Glomerular visceral epithelial cell (primary cell): ENCODE data around the gene SRXN1.
"Not testable (repeated sequence)": the region's sequence is repeated elsewhere in the genome, so short reads cannot be mapped to it uniquely, and the experiment has no call there.

ENCODE experiments used
- DNase-seq: peaks from one replicate; pipeline ENCODE4 v3.0.0-alpha.2; 2016; ENCODE audit errors: extremely low spot score

SRXN1 gene

DNA sequence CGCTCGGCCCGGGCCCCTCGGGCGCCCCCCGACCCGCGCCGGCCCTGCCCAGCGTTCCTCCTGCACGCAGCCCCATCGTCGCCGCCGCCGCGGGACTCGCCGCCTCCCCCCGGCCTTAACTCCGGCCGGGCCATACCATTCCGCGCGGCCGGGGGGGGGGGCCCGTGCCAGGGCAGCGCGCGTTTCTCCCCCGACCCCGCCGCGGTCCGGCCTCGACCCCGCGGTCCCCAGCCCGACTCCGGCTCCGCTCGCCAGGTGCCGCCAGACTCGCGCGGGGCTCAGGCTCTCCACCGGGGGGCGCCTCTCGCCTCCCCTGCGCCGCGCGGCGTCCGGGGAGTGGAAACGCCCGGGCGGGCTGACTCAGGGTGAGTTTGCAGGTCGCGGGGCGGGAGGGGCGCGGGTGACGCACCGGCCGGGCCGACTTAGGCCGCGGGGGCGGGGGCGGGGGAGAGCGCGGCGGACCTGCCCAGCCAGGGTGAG is at the start of gene SRXN1:
Gene SRXN1, minus strand, starts transcription at position 91 of the 480 bp plus-strand sequence. Its CDS starts 15 bp downstream, at position 76.
- DNase-seq: peak; percentile 95

DNA sequence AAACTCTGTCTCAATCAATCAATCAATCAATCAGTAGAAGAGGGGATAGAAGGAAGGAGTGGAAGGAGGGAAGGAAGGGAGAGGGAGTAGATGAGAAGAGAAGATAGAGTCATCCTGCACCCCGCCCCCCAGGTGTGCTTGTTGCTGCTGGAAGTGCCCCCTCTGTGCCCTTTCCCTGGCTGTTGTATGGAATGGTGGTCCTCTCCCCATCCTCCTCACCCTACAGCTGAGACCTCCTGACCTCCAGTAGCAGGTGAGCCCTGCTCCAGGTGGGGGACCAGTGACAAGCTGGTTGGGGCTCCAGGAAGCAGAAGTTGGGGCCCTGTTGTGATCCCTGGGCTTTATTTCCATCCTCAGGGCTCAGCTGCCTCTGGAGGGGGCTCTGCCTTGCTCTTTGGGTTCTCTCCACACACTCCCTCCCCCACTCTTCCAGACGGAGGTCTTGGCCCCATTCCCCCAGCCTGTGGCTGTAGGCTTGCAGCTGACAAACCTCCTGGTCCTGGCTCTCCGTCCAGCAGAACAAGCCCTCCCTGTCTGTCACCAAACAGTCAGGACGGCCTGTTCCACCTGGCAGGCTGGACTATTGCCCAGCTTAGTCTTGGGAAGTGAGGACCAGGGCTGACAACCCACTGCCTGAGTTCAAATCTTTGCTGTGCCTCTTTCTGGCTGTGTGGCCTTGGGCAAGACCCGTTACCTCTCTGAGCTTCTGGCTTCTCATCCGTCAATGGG is 48.6 kb upstream of the SRXN1 start:
- DNase-seq: no peak

DNA sequence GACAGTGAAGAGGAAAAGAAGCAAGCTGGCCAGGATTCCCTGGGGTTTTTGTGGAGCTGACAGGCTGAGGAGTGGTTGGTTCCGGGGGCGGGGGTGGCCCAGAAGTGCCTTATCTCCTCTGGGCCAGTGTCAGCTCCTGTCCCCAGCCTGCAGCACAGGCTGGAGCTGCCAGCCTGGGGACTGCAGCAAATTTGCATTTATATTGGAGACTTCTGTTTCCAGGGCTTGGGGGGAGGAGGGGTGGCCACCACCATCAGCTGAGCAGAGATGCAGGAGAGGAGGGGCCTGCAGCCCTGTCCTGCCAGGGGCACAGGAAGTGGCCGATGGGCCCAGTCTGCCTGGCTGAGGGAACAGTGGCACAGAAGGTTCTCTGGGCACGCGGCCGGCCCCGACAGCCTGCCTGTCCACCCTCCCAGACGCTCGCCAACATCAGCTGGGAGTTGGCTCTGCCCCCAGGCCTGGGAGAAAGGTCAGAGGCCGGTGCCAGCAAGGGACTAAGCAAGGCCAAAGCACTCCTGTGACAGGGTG is 46.9 kb upstream of the SRXN1 start:
- no peak for DNase-seq

DNA sequence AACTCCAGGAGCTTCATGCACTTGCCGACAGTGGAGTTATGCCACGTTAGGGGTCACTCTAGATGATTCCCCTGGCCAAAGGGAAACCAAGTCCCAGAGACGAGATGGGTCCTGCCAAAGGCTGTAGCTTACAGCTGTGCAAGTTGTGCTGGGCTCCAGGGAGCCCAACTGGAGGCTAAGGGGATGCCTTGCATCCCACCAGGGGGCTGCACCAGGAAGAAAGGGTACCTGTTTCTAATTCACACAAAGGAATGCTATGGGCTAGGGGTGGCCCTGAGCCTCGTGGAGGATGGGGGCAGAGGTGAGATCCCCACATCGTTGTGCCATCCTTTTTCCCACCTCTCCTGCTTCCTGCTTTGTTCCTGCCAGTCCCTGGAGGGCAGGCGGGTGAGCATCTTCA is 46.3 kb upstream of the SRXN1 start:
- no peak for DNase-seq

DNA sequence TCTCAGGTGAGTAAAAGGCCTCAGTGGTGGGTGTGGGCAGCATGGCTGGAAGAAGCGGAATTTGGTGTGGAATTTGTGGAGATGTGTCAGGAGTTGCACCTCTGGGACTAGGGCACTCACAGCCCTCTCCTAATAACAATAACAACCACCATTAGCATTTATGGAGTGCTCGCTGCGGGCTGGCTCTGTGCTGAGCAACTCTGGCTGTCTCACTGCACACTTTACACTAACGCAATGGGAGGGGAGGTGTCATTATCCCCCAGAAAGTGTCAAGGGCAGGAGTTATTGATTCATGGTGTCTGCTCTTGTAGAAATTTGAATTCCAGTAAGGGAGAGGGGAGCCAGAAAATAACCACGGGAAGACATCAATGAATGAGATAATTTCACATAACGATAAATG is 45.3 kb upstream of the SRXN1 start:
- no peak for DNase-seq

DNA sequence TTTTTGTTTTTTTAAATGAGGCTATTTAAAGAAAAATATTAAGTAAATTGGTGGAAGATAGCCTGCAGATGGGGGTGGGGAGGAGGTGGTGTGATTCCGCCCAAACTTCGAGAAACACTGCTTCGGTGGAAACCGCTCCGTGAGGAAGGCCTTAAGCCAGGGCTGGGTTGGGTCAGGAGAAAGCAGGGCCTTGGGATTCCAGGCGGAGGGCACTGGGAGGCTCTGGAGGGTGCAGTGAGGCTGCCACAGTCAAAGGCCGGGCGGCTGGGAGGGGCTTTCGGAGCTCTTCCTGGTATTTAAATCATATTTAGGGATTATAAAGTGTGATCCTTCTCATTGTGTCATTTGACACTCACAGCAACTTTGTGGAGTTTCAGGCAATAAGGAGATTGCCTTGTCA is 44.8 kb upstream of the SRXN1 start:
- no peak for DNase-seq

DNA sequence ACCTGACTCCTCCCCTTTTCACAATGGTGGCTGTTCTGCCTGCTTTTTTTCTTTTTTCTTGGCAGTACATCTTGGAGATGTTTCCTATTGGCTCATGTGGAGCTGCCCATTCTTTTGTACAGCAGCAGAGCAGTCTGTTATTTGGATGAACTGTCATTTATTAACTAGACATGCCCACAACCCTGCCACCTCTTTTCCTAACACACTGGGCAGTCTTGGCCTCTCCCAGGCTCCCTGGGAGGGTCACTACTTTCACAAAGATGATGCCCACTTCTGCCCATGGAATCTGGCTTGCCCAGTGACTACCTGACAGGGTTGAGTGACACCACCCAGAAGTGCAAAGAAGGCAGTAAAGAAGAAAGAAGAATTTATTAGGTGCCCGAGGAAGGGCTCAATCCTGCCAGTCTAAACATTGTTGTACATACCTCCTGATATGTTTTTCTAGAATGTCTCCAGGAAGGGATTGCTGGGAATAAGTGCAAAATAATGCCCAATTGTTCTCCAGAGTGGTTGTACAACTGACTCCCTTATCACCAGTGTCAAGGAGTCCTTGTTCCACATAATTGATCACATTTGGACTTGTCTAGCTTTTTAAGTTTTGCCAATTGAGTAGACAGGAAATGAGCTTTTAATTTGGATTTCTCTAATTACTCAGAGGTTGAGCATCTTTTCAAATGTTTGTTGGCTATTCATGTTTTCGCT is 42.3 kb upstream of the SRXN1 start:
- no peak for DNase-seq

DNA sequence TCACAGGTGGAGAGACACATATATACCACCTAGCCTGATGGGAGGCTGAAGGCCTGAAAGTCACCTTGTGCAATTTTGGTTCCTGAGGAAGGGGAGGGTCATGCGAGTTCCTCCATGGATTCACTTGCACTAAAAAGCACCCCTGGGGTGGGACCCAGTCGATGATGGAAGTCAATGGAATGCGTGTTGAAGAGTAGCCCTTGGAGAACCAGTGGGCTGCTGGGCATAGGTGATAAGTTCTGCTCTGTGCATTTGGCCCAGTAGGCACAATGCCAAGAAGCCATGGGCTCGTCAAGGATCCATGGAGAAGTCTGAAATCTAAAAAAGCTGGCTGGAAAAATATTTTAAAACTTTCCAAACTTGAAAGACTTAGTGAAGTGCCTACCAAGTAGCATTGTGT is 41.5 kb upstream of the SRXN1 start:
- DNase-seq: no peak

DNA sequence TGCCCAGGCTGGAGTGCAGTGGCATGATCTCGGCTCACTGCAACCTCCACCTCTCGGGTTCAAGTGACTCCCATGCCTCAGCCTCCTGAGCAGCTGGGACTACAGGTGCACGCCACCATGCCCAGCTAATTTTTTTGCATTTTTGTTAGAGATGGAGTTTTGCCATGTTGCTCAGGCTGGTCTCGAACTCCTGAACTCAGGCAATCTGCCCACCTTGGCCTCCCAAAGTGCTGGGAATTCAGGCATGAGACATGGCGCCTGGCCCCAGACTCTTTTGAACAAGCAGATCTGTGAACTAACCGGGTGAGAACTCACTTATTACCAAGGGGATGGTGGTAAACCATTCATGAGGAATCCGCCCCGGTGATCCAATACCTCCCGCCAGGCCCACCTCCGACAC is 40.8 kb upstream of the SRXN1 start:
- DNase-seq: not testable (repeated sequence)

DNA sequence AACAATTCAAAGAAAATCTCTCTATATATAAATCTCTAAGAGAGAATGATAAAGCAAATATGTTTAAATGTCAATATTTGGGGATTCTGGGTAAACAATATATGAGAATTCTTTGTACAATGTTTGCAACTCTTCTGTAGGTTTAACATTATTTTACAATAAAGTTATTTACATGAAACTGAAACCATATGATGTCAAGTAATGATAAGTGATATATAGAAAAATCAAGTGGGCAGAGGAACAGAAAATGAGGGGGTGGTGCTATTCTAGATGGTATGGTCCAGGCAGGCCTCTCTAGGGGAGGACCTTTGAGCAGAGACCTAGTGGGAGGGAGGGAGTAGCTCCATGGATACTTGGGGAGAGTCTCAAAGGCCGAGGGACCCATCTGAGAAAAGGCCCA is 39.0 kb upstream of the SRXN1 start:
- no peak for DNase-seq

DNA sequence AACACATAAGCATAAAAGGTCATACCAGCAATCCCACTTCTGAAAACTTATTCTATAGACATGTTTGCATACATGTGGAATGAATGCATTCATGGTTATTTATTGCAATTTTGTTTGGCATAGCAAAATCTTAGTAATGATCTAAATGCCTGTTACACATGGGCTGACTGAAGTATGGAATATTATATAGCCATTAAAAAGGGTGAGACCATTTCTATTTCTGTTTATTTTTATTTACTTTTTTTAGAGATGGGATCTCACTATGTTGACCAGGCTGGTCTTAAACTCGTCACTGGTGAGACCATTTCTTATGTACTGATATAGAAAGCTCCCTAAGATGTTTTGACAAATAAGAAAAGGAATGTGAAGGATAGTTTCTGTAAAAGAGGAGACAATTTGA is 36.9 kb upstream of the SRXN1 start:
- no peak for DNase-seq

DNA sequence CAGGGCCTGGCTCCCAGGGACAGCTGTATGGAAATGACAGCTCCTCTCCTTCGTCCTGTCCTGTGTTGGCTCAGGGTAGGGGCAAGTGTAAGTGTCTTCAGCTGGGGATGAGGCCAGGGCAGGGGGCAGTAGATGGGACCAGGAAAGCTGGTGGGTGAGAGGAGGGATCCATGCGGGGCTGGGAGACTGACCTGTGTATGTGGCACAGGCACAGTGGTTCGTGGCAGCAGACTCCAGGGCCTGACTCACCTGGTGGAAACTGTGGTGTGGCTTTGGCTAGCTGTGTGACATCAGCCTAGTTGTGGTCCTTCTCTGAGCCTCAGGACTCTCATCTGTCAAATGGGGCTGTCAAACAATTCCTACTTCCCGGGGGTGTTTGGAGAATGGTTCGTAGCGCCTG is 36.3 kb upstream of the SRXN1 start:
- no peak for DNase-seq

DNA sequence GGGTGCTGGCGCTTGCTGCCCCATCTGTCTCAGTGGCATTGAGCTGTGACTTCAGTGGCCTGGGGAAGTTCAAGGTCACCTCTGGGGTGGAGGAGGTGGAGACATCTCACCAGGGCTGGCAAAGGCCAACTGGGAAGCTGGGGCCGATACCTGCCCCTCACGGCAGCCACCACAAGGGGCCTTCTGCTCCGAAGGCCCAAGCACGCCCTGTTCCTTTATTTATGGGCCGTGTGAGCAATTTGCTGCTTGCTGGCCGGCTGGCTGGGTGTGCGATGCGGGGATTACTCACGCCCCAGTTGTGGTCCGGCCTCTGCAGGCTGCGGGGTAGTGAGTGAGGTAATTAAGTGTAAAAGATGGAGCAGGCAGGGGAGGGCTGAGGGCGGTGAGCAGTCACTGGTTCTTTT is 35.8 kb upstream of the SRXN1 start:
- DNase-seq: peak; percentile 41

DNA sequence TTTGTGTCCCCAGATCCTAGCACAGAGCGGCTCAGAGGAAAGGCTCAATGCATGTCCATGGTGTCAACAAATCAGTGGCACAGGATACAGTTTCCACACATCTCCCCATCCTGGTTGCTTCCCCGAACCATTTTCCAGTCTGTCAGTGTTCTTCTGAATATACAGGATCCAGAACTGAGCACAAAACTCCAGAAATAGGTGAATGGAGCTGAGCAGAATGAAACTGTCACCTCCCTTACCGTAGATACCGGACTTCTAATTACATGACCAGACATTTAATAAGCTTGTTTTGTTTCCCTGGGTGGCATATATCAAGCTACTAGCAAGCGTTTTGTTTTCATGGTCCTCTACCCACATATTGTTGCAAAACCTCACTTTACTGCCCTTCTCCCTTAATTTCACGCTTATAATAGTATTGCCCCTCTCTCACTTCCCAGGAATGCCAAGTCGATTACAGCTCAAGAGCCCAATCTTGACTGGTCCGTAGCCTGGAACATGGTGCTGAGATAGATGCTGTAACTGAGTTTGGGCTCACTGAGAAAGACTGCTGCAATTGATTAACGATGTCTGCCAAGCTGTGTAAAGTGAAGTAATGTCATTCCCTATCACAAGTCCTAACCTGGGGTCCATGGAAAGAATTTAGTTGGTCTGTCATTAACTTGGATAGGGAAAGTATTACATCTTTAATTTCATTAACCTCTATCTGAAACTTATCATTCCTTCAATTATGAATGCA is 34.6 kb upstream of the SRXN1 start:
- DNase-seq: no peak

DNA sequence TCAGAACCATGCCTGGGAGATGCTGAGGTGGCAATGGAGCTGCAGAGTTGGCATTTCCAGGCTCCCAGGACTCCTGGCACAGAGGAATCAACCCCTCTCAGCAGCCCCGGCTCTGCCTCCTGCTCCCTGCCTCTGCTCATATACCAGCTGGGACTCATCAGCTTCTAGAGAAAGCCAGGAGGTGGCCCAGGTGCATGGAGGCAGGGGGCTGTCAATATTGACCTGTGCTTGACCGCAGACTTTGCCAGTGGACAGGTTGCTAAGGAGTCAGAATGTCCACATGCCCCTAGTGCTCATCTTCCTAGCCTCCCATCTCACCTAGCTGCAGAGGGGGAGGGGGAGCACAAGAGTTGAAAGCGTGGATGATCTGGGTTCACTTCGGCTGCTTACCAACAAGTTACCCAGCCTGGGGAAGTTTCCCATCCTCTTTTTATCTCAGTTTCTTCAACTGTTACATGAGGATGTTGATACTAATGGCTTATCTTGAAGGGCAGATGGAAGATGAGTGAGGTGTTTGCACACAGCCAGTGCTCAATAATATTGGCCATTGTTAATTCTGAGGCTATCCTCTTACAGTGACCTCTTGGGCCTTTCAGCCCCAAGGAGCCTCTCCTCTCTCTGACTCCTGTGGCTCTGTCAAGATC is 31.8 kb upstream of the SRXN1 start:
- no peak for DNase-seq

DNA sequence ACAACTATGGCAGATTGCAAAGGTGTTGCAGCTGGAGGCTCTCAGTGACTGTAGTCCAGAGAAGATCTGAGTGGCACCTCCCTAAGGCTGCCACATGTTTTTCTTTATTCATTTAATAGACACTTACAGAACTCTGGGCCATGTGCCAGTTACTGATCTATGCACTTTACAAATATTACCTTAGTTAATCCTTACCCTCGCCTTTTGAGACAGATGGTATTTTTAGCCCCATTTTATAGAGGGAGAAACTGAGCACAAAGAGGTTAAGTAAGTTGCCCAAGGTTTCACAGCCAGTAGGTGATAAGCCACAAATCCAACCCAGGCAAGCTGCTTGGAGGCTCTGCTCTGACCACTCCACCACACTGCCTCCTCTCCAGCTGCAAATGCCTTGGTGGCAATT is 29.1 kb upstream of the SRXN1 start:
- DNase-seq: no peak

DNA sequence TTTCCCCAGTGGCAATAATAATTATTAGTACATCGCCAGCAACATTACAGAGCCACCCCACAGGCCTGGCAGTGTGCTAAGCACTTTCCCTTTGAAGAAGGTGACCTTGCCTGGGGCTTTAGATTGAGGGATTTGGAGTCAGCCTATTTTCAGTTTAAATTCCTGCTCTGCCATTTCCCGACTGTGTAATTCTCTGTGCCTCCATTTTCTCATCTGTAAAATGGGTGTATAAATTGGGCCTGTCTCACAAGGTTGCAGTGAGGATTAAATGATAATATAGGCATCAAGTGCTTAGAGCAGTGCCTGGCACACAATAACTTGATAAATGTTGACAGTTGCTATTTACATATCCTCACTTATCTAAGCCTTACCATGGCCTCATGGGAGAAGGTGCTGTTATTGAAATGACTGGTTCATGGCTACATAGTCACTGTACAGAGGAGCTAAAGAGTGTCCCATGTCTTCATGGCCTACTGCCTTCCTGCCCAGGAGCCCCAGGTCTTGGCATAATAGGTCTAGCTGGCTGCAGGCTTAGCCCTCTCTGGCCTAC is 27.7 kb upstream of the SRXN1 start:
- no peak for DNase-seq

DNA sequence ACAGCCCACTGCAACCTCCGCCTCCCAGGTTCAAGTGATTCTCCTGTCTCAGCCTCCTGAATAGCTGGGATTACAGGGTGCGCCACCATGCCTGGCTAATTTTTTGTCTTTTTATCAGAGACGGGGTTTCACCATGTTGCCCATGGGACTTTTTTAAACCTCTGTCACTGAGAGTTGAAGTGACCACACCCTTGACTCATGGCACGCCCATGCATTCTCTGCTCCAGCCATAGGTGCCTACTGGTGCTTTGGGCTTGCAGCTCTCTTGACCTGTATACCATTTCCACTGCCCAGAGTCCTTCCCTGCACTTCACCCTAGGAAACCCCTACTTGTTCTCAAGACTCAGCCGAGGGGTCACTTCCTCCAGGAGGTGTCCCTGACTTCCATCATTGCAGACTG is 25.0 kb upstream of the SRXN1 start:
- DNase-seq: no peak

DNA sequence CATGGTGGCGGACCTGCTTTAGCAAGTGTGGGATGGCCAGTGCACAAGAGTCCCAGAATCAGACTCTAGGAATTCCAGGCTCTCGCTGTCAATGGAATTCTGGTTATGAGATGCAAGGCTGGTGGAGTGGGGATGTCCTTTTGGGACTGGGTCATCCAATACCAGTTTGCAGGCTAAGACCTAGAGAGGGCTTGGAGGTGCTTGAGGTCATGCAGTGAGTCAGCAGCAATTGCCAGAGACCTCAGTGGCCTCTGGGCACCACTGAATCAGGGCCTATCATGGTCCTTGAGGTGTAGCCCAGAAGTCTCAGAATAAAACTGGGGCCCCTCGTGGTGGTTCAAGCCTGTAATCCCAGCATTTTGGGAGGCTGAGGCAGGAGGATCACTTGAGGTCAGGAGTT is 24.0 kb upstream of the SRXN1 start:
- DNase-seq: no peak

DNA sequence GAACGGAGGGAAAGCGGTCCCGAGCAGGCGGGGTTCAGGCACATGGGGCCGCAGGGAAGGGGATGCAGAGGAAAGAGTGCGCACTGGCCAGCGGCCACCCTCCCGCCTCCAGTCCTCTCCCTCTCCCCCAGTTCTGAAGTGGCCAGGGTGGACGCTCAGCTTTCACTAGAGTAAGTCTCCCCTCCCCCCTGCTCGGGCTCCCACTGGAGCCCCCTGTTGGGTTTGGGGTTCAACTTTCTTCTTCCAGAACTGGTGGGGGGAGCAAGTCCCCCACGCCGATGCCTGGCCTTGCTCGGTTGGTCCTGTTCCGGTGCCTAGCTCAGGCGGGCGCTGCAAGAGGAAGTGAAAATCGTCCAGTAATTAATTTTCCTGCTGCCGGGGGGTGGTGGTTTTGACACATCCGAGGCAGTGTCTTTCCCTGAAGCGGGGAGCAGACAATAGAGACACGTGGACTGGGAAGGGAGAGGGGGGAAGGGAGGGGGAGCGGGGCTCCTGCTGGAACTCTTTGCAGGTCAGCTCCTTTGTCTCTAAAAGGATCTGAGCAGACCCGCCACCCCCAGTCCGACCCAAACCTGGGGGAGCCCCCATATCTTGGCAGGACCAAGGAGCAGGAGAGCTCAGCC is 23.4 kb upstream of the SRXN1 start:
- DNase-seq: no peak
